HepG2 (cell line): ENCODE results near the gene SUSD3. TPM values are rescaled to one million over a fixed set of nuclear protein-coding genes. Genes with fewer than 3 reads are reported as not detected.

ENCODE experiments used
- ADNP ChIP-seq: sonication (generic); formaldehyde crosslinking; IDR thresholded peaks from 2 replicates; pipeline ENCODE4 v1.4.0; 2020; ENCODE audit warnings: missing genetic modification reagents
- HIVEP1 ChIP-seq: sonication (generic); formaldehyde crosslinking; IDR thresholded peaks from 2 replicates; pipeline ENCODE4 v1.4.0; 2020; ENCODE audit warnings: mild to moderate bottlenecking, missing genetic modification reagents
- HOXD1 ChIP-seq: sonication (generic); formaldehyde crosslinking; IDR thresholded peaks from 2 replicates; pipeline ENCODE4 v1.5.0; 2020; ENCODE audit warnings: missing genetic modification reagents
- NFYC ChIP-seq: IDR thresholded peaks from 2 replicates; pipeline ENCODE4 v1.6.1; 2016; ENCODE audit warnings: missing genetic modification reagents, missing compliant biosample characterization
- PRPF4 ChIP-seq: fragments of 200-400 bp; formaldehyde crosslinking; IDR thresholded peaks from 2 replicates; pipeline ENCODE4 v1.6.1; 2016; ENCODE audit warnings: low read length, low read depth; ENCODE audit not compliant: poor library complexity, severe bottlenecking
- ZC3H4 ChIP-seq: sonication (generic); formaldehyde crosslinking; IDR thresholded peaks from 2 replicates; pipeline ENCODE4 v1.4.0; 2020; ENCODE audit warnings: missing genetic modification reagents, borderline replicate concordance
- ZNF451 ChIP-seq: sonication (generic); formaldehyde crosslinking; IDR thresholded peaks from 2 replicates; pipeline ENCODE4 v1.5.0; 2020; ENCODE audit warnings: mild to moderate bottlenecking, missing genetic modification reagents
- ZNF678 ChIP-seq: sonication (generic); formaldehyde crosslinking; IDR thresholded peaks from 2 replicates; pipeline ENCODE4 v1.4.0; 2020; ENCODE audit warnings: mild to moderate bottlenecking, missing genetic modification reagents
- ZNF780A ChIP-seq: sonication (generic); formaldehyde crosslinking; IDR thresholded peaks from 2 replicates; pipeline ENCODE4 v1.8.0; 2022; ENCODE audit warnings: mild to moderate bottlenecking, missing genetic modification reagents, moderate library complexity
- polyA plus RNA-seq, 8 experiments: library from polyadenylated mRNA; depleted of rRNA in 3 of 8; stranded (reverse) in 7 of 8; unstranded in 1 of 8; fragments of >200 nt; fragmentation: Illumina TruSeq in 4 of 8; extraction: Trizol in 4 of 8; gene quantifications; 2 replicates each; pipeline versions ENCODE4 v1.2.1 to v1.2.3, GENCODE V29; 2011 to 2016; ENCODE audit warnings: low read depth in 4 of 8, missing spikeins in 1 of 8, mixed read lengths in 1 of 8; ENCODE audit not compliant: insufficient read depth in 1 of 8
- total RNA-seq, 5 experiments: library from RNA; depleted of rRNA; stranded (reverse); fragments of >200 nt; fragmentation: Illumina TruSeq; extraction: Trizol; gene quantifications; 2 replicates each; pipeline ENCODE4 v1.2.3, GENCODE V29; 2016; ENCODE audit warnings: low read depth in 1 of 5
- TF ChIP-seq, protein P1 (sequence below): IDR thresholded peaks from 2 replicates; pipeline ENCODE4 v1.6.1; 2016; ENCODE audit warnings: missing compliant biosample characterization, missing genetic modification reagents, borderline replicate concordance
- TF ChIP-seq, protein P2 (sequence below): sonication (generic); formaldehyde crosslinking; IDR thresholded peaks from 2 replicates; pipeline ENCODE4 v1.5.1; 2020; ENCODE audit warnings: missing genetic modification reagents, mild to moderate bottlenecking, borderline replicate concordance
- TF ChIP-seq, protein P3 (sequence below): IDR thresholded peaks from 2 replicates; pipeline ENCODE4 v1.4.0; 2020; ENCODE audit warnings: mild to moderate bottlenecking, missing genetic modification reagents
- TF ChIP-seq, protein P4 (sequence below): fragments of 450-650 bp; IDR thresholded peaks from 2 replicates; pipeline ENCODE4 v1.6.1; 2017
- TF ChIP-seq, protein P5 (sequence below): IDR thresholded peaks from 2 replicates; pipeline ENCODE4 v1.6.1; 2016; ENCODE audit warnings: low read depth, control low read depth
- TF ChIP-seq, protein P6 (sequence below): sonication (generic); formaldehyde crosslinking; IDR thresholded peaks from 2 replicates; pipeline ENCODE4 v1.5.1; 2020; ENCODE audit warnings: mild to moderate bottlenecking, moderate library complexity, missing genetic modification reagents

The SUSD3 gene
- total and polyA plus RNA-seq, 2 of the 13 experiments (the other 11 are each of a cell fraction or from before 2014, with no cell fraction given), result 7.0 to 9.1 TPM

DNA sequence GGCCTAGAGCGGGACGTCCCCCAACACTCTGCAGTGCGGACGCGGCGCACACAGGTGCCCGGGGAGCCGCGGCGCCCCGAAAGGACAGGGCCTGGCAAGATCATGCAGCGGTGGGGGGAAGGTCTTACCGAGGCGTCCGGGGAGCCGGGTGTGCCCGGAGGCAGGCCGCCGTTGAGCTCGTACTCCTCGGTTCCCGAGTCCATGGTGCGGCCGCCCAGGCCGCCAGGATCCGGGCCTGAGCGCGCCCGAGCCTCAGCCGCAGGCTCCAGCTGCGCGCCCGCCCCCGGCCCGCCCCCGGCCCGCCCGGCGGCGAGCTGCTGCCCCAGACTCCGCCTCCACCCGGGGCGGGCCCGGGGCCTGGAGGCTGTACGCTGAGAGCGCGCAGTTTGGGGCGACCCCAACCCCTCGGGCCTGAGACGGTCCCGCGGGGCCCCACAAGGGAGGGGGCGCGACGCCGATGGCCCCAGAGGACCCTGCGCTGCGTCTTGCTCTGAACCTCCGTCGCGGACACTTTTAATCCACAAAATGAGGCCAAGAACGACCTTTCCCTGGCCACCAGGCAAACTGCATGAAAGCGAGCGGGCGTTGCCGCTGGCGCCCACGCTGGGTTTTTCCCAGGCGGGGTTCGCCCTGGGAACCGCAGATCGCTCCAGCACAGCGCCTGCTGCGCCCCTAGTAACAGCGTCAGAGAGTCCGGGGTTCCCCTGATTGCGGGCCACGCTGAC lies 75.7 kb downstream of the SUSD3 start, which contains the start of gene NINJ1 (continued):
- no peak for TF ChIP-seq ZNF451
- TF ChIP-seq ZNF780A (CRISPR knock-in tag), result no peak
- TF ChIP-seq, protein P1, sequence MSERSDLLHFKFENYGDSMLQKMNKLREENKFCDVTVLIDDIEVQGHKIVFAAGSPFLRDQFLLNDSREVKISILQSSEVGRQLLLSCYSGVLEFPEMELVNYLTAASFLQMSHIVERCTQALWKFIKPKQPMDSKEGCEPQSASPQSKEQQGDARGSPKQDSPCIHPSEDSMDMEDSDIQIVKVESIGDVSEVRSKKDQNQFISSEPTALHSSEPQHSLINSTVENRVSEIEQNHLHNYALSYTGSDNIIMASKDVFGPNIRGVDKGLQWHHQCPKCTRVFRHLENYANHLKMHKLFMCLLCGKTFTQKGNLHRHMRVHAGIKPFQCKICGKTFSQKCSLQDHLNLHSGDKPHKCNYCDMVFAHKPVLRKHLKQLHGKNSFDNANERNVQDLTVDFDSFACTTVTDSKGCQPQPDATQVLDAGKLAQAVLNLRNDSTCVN (CRISPR knock-in tag), result no peak
- no peak for TF ChIP-seq PRPF4
- peak; percentile 41; the same call in 1 of the 2 replicates for TF ChIP-seq ZNF678
- TF ChIP-seq, protein P2, sequence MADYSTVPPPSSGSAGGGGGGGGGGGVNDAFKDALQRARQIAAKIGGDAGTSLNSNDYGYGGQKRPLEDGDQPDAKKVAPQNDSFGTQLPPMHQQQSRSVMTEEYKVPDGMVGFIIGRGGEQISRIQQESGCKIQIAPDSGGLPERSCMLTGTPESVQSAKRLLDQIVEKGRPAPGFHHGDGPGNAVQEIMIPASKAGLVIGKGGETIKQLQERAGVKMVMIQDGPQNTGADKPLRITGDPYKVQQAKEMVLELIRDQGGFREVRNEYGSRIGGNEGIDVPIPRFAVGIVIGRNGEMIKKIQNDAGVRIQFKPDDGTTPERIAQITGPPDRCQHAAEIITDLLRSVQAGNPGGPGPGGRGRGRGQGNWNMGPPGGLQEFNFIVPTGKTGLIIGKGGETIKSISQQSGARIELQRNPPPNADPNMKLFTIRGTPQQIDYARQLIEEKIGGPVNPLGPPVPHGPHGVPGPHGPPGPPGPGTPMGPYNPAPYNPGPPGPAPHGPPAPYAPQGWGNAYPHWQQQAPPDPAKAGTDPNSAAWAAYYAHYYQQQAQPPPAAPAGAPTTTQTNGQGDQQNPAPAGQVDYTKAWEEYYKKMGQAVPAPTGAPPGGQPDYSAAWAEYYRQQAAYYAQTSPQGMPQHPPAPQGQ (CRISPR knock-in tag), result no peak
- TF ChIP-seq ADNP (CRISPR knock-in tag), result no peak
- TF ChIP-seq NFYC (CRISPR knock-in tag), result no peak
- TF ChIP-seq, protein P3, sequence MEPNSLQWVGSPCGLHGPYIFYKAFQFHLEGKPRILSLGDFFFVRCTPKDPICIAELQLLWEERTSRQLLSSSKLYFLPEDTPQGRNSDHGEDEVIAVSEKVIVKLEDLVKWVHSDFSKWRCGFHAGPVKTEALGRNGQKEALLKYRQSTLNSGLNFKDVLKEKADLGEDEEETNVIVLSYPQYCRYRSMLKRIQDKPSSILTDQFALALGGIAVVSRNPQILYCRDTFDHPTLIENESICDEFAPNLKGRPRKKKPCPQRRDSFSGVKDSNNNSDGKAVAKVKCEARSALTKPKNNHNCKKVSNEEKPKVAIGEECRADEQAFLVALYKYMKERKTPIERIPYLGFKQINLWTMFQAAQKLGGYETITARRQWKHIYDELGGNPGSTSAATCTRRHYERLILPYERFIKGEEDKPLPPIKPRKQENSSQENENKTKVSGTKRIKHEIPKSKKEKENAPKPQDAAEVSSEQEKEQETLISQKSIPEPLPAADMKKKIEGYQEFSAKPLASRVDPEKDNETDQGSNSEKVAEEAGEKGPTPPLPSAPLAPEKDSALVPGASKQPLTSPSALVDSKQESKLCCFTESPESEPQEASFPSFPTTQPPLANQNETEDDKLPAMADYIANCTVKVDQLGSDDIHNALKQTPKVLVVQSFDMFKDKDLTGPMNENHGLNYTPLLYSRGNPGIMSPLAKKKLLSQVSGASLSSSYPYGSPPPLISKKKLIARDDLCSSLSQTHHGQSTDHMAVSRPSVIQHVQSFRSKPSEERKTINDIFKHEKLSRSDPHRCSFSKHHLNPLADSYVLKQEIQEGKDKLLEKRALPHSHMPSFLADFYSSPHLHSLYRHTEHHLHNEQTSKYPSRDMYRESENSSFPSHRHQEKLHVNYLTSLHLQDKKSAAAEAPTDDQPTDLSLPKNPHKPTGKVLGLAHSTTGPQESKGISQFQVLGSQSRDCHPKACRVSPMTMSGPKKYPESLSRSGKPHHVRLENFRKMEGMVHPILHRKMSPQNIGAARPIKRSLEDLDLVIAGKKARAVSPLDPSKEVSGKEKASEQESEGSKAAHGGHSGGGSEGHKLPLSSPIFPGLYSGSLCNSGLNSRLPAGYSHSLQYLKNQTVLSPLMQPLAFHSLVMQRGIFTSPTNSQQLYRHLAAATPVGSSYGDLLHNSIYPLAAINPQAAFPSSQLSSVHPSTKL (CRISPR knock-in tag), result no peak
- no peak for TF ChIP-seq ZC3H4 (CRISPR knock-in tag)
- TF ChIP-seq, protein P4, sequence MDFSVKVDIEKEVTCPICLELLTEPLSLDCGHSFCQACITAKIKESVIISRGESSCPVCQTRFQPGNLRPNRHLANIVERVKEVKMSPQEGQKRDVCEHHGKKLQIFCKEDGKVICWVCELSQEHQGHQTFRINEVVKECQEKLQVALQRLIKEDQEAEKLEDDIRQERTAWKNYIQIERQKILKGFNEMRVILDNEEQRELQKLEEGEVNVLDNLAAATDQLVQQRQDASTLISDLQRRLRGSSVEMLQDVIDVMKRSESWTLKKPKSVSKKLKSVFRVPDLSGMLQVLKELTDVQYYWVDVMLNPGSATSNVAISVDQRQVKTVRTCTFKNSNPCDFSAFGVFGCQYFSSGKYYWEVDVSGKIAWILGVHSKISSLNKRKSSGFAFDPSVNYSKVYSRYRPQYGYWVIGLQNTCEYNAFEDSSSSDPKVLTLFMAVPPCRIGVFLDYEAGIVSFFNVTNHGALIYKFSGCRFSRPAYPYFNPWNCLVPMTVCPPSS, result no peak
- TF ChIP-seq HIVEP1, result no peak; the same call in 1 of the 2 replicates
- no peak; the same call in 1 of the 2 replicates for TF ChIP-seq HOXD1 (CRISPR knock-in tag)
- TF ChIP-seq, protein P5, sequence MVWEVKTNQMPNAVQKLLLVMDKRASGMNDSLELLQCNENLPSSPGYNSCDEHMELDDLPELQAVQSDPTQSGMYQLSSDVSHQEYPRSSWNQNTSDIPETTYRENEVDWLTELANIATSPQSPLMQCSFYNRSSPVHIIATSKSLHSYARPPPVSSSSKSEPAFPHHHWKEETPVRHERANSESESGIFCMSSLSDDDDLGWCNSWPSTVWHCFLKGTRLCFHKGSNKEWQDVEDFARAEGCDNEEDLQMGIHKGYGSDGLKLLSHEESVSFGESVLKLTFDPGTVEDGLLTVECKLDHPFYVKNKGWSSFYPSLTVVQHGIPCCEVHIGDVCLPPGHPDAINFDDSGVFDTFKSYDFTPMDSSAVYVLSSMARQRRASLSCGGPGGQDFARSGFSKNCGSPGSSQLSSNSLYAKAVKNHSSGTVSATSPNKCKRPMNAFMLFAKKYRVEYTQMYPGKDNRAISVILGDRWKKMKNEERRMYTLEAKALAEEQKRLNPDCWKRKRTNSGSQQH (CRISPR knock-in tag), result no peak
- TF ChIP-seq, protein P6, sequence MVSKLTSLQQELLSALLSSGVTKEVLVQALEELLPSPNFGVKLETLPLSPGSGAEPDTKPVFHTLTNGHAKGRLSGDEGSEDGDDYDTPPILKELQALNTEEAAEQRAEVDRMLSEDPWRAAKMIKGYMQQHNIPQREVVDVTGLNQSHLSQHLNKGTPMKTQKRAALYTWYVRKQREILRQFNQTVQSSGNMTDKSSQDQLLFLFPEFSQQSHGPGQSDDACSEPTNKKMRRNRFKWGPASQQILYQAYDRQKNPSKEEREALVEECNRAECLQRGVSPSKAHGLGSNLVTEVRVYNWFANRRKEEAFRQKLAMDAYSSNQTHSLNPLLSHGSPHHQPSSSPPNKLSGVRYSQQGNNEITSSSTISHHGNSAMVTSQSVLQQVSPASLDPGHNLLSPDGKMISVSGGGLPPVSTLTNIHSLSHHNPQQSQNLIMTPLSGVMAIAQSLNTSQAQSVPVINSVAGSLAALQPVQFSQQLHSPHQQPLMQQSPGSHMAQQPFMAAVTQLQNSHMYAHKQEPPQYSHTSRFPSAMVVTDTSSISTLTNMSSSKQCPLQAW (CRISPR knock-in tag), result no peak
